A549 (cell line): ENCODE results near the gene KCNG2.

Experiments used
- CHD2 ChIP-seq: fragments of 150-350 bp; IDR thresholded peaks from 2 replicates; pipeline ENCODE4 v1.6.1; 2014; ENCODE audit warnings: low read length; ENCODE audit not compliant: partially characterized antibody
- CHD4 ChIP-seq: fragments of 200-600 bp; sonication (generic); IDR thresholded peaks from 2 replicates; pipeline ENCODE4 v1.6.1; 2016; ENCODE audit warnings: antibody characterized with exemption, mild to moderate bottlenecking, borderline replicate concordance
- CTCF ChIP-seq: fragments of >200 bp; sonication (Bioruptor Twin); formaldehyde crosslinking; IDR thresholded peaks from 3 replicates; pipeline ENCODE4 v1.5.1; 2016
- E2F6 ChIP-seq: IDR thresholded peaks from 2 replicates; pipeline ENCODE4 v1.6.1; 2012; ENCODE audit warnings: low read depth, borderline replicate concordance
- EP300 ChIP-seq, 2 experiments: fragments of >200 bp; sonication (Bioruptor Twin); formaldehyde crosslinking; IDR thresholded peaks; 2 replicates in 1 of 2; 3 replicates in 1 of 2; pipeline ENCODE4 v1.6.1; 2016 to 2017
- JUNB ChIP-seq: fragments of >200 bp; sonication (Bioruptor Twin); formaldehyde crosslinking; IDR thresholded peaks from 2 replicates; pipeline ENCODE4 v1.6.1; 2016
- MYC ChIP-seq: IDR thresholded peaks from 2 replicates; pipeline ENCODE4 v1.6.1; 2012; ENCODE audit warnings: mild to moderate bottlenecking, inconsistent platforms, low read length, improper control_type of control experiment, borderline replicate concordance
- NPAS2 ChIP-seq: fragments of 250-450 bp; sonication (Bioruptor Pico); IDR thresholded peaks from 2 replicates; pipeline ENCODE4 v1.8.0; 2022; ENCODE audit warnings: mild to moderate bottlenecking, moderate library complexity, borderline replicate concordance
- PHF8 ChIP-seq: fragments of 200-600 bp; sonication (generic); IDR thresholded peaks from 2 replicates; pipeline ENCODE4 v1.6.1; 2016; ENCODE audit warnings: low read depth, mild to moderate bottlenecking, antibody characterized with exemption, moderate library complexity, borderline replicate concordance
- POLR2A ChIP-seq: IDR thresholded peaks from 2 replicates; pipeline ENCODE4 v1.6.1; 2012; ENCODE audit warnings: mild to moderate bottlenecking, low read length
- REST ChIP-seq: fragments of 200-600 bp; sonication (generic); IDR thresholded peaks from 2 replicates; pipeline ENCODE4 v1.6.1; 2016; ENCODE audit warnings: antibody characterized with exemption, mild to moderate bottlenecking, moderate library complexity
- RFX5 ChIP-seq: fragments of 450-650 bp; IDR thresholded peaks from 2 replicates; pipeline ENCODE4 v1.7.1; 2014; ENCODE audit warnings: antibody characterized with exemption, mild to moderate bottlenecking, moderate library complexity

- TF ChIP-seq CTCF = no peak
- no peak for TF ChIP-seq MYC
- TF ChIP-seq JUNB = no peak
- TF ChIP-seq RFX5 = no peak
- no peak for TF ChIP-seq PHF8
- TF ChIP-seq NPAS2 (CRISPR knock-in tag) = no peak
- TF ChIP-seq REST = no peak
- TF ChIP-seq EP300 (IDR thresholded peaks at IDR 0.05) = no peak
- no peak for TF ChIP-seq POLR2A
- TF ChIP-seq CHD2 = no peak
- TF ChIP-seq CHD4 = no peak
- no peak for TF ChIP-seq E2F6
Observed at GRCh38 chr18:79878741-79879378, 81.1 kb downstream of the KCNG2 start.
